ENCODE results near the gene LRRC8C.

The LRRC8C gene

DNA sequence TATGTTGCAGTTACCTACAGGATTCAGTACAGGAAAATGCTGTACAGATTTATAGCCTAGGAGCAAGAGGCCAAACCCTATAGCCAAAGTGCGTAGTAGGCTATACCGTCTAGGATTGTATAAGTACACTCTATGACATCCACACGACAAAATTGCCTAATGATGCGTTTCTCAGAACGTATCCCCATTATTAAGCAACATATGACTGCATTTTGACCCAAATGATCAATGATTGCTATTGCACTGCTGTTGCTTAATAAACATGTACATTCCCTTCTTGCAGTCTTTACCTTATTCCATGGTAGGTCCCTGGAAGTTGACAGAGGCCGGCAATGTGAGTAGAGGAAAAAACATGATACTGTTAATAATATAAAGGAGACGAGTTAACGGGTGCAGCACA is 33.0 kb downstream of the LRRC8C start:
- H3K27ac ChIP-seq (replicated peaks; ENCODE audit: low read length) = no peak overlapping the region
- H3K27me3 ChIP-seq (ENCODE audit: control insufficient read depth in 3 of 3, insufficient read depth in 3 of 3, low read depth in 1 of 3, low read length in 3 of 3) = no peaks in the 10 kb centered on the region
- no peak overlapping the region for H2BK15ac ChIP-seq (ENCODE audit: low read length)
- no peak overlapping the region for H3K14ac ChIP-seq (ENCODE audit: low read length)
- WGBS, 2 donors (ENCODE audit: extremely low coverage in 2 of 2, insufficient read length in 2 of 2, insufficient replicate concordance in 1 of 2) = no CpG with 5 or more reads among the region's 8 CpGs
- no peak overlapping the region for H3K23ac ChIP-seq (ENCODE audit: low read depth, low read length, poor library complexity)
- no peaks in the 10 kb centered on the region for H3K36me3 ChIP-seq (replicated peaks in 1 of 2; ENCODE audit: control insufficient read depth in 2 of 2, insufficient read depth in 2 of 2, low read length in 2 of 2)
- H3K4me1 ChIP-seq (ENCODE audit: control insufficient read depth in 2 of 2, insufficient read depth in 1 of 2, low read depth in 1 of 2, low read length in 2 of 2) = peaks cover 0 to 2% of the 10 kb centered on the region in 2 donors
- no peak overlapping the region for H4K8ac ChIP-seq (ENCODE audit: low read depth, low read length)
- no peak overlapping the region for H3K18ac ChIP-seq (ENCODE audit: low read length)
- no peak overlapping the region for H2BK12ac ChIP-seq (ENCODE audit: low read length)
- H3K4me2 ChIP-seq (ENCODE audit: insufficient read depth, low read length, poor library complexity, severe bottlenecking) = no peak overlapping the region
- no peak overlapping the region for H4K91ac ChIP-seq (ENCODE audit: low read depth, low read length, poor library complexity)
- H3K9me3 ChIP-seq (replicated peaks in 1 of 2; ENCODE audit: control insufficient read depth in 2 of 2, insufficient read depth in 1 of 2, low read depth in 1 of 2, low read length in 2 of 2) = no peaks in the 10 kb centered on the region
- no peak overlapping the region for H3K4ac ChIP-seq (ENCODE audit: low read length)
- DNase-seq (ENCODE audit: low spot score) = no peak
- no peak overlapping the region for H2BK120ac ChIP-seq (ENCODE audit: low read depth, low read length)
- H2BK5ac ChIP-seq (ENCODE audit: low read length) = no peak overlapping the region
- H3K79me1 ChIP-seq (ENCODE audit: low read depth, low read length) = no peaks in the 10 kb centered on the region
- H3K4me3 ChIP-seq (ENCODE audit: low read length in 2 of 2) = no peak overlapping the region
- H2AFZ ChIP-seq (ENCODE audit: low read length) = no peak overlapping the region
- H3K9ac ChIP-seq (ENCODE audit: low read depth, low read length, poor library complexity) = no peak overlapping the region
- H2AK5ac ChIP-seq (ENCODE audit: low read depth, low read length) = no peak overlapping the region

DNA sequence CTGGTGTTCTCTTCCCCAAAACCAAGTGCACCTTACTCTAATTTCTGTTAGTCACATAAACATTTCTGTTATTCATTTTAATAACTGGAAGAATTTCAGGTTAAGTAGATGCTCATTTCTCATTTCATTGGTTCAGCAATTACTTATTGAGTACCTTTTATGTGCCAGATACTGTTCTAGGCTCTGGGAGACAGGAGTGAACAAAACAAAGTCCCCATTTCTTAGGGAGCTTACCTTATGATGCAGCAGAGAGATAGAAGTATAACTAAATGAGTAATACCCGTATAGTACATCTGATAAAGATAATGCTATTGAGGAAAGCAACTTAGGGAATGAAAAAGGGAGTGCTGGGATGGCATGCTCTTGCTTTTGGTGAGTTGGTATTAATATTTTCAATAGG is 33.7 kb downstream of the LRRC8C start:
- no peak overlapping the region for H2AK5ac ChIP-seq (ENCODE audit: low read depth, low read length)
- no peak overlapping the region for H3K18ac ChIP-seq (ENCODE audit: low read length)
- no peak overlapping the region for H3K14ac ChIP-seq (ENCODE audit: low read length)
- no peaks in the 10 kb centered on the region for H3K27me3 ChIP-seq (ENCODE audit: control insufficient read depth in 3 of 3, insufficient read depth in 3 of 3, low read depth in 1 of 3, low read length in 3 of 3)
- H3K27ac ChIP-seq (replicated peaks; ENCODE audit: low read length) = no peak overlapping the region
- H2BK5ac ChIP-seq (ENCODE audit: low read length) = no peak overlapping the region
- no peaks in the 10 kb centered on the region for H3K9me3 ChIP-seq (replicated peaks in 1 of 2; ENCODE audit: control insufficient read depth in 2 of 2, insufficient read depth in 1 of 2, low read depth in 1 of 2, low read length in 2 of 2)
- H2BK12ac ChIP-seq (ENCODE audit: low read length) = no peak overlapping the region
- no peak overlapping the region for H3K4me2 ChIP-seq (ENCODE audit: insufficient read depth, low read length, poor library complexity, severe bottlenecking)
- no peak overlapping the region for H4K8ac ChIP-seq (ENCODE audit: low read depth, low read length)
- no peak overlapping the region for H2AFZ ChIP-seq (ENCODE audit: low read length)
- H2BK15ac ChIP-seq (ENCODE audit: low read length) = no peak overlapping the region
- H3K4me3 ChIP-seq (ENCODE audit: low read length in 2 of 2) = no peak overlapping the region
- no CpG with 5 or more reads among the region's 1 CpG for WGBS, 2 donors (ENCODE audit: extremely low coverage in 2 of 2, insufficient read length in 2 of 2, insufficient replicate concordance in 1 of 2)
- H3K23ac ChIP-seq (ENCODE audit: low read depth, low read length, poor library complexity) = no peak overlapping the region
- H3K4me1 ChIP-seq (ENCODE audit: control insufficient read depth in 2 of 2, insufficient read depth in 1 of 2, low read depth in 1 of 2, low read length in 2 of 2) = peaks cover 0 to 2% of the 10 kb centered on the region in 2 donors
- no peak overlapping the region for H2BK120ac ChIP-seq (ENCODE audit: low read depth, low read length)
- H3K9ac ChIP-seq (ENCODE audit: low read depth, low read length, poor library complexity) = no peak overlapping the region
- H4K91ac ChIP-seq (ENCODE audit: low read depth, low read length, poor library complexity) = no peak overlapping the region
- H3K36me3 ChIP-seq (replicated peaks in 1 of 2; ENCODE audit: control insufficient read depth in 2 of 2, insufficient read depth in 2 of 2, low read length in 2 of 2) = no peaks in the 10 kb centered on the region
- no peak overlapping the region for H3K4ac ChIP-seq (ENCODE audit: low read length)
- DNase-seq (ENCODE audit: low spot score) = no peak
- H3K79me1 ChIP-seq (ENCODE audit: low read depth, low read length) = no peaks in the 10 kb centered on the region

DNA sequence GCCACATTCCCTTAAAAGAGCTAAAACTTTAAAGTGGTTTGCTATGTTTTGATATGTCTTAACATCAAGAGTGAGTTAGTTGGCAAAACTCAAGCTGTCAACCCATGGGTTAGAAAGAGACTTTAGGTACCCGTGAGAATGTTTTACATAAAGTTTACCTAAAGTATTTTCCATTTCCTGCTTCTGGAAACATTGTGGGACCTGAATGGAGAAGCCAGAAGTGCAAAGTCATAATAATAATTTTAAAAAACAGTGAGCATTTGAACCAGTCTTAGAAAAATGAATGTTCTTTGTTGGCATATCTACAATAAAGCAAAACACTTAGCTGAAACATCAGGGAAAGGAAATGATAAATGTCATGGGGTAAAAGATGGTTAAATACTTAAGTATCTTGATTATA is 34.8 kb downstream of the LRRC8C start:
- WGBS, 2 donors (ENCODE audit: extremely low coverage in 2 of 2, insufficient read length in 2 of 2, insufficient replicate concordance in 1 of 2) = no CpG with 5 or more reads among the region's 1 CpG
- Histone ChIP-seq H2AFZ (ENCODE audit: low read length) (no peak overlapping the region), H2BK5ac (ENCODE audit: low read length) (no peak overlapping the region), H2BK12ac (ENCODE audit: low read length) (no peak overlapping the region), H2BK15ac (ENCODE audit: low read length) (no peak overlapping the region), H3K4me3 (ENCODE audit: low read length in 2 of 2) (no peak overlapping the region), H3K79me1 (ENCODE audit: low read depth, low read length) (no peaks in the 10 kb centered on the region), H3K4me2 (ENCODE audit: insufficient read depth, low read length, poor library complexity, severe bottlenecking) (no peak overlapping the region), H3K27ac (replicated peaks; ENCODE audit: low read length) (no peak overlapping the region), H3K9ac (ENCODE audit: low read depth, low read length, poor library complexity) (no peak overlapping the region), H2BK120ac (ENCODE audit: low read depth, low read length) (no peak overlapping the region), H3K18ac (ENCODE audit: low read length) (no peak overlapping the region), H3K14ac (ENCODE audit: low read length) (no peak overlapping the region), H4K8ac (ENCODE audit: low read depth, low read length) (no peak overlapping the region), H2AK5ac (ENCODE audit: low read depth, low read length) (no peak overlapping the region), H3K9me3 (replicated peaks in 1 of 2; ENCODE audit: control insufficient read depth in 2 of 2, insufficient read depth in 1 of 2, low read depth in 1 of 2, low read length in 2 of 2) (no peaks in the 10 kb centered on the region), H3K23ac (ENCODE audit: low read depth, low read length, poor library complexity) (no peak overlapping the region), H3K36me3 (replicated peaks in 1 of 2; ENCODE audit: control insufficient read depth in 2 of 2, insufficient read depth in 2 of 2, low read length in 2 of 2) (no peaks in the 10 kb centered on the region), H3K4ac (ENCODE audit: low read length) (no peak overlapping the region), H3K27me3 (ENCODE audit: control insufficient read depth in 3 of 3, insufficient read depth in 3 of 3, low read depth in 1 of 3, low read length in 3 of 3) (no peaks in the 10 kb centered on the region), H3K4me1 (ENCODE audit: control insufficient read depth in 2 of 2, insufficient read depth in 1 of 2, low read depth in 1 of 2, low read length in 2 of 2) (peaks cover 0 to 2% of the 10 kb centered on the region in 2 donors), H4K91ac (ENCODE audit: low read depth, low read length, poor library complexity) (no peak overlapping the region)
- no peak for DNase-seq (ENCODE audit: low spot score)

DNA sequence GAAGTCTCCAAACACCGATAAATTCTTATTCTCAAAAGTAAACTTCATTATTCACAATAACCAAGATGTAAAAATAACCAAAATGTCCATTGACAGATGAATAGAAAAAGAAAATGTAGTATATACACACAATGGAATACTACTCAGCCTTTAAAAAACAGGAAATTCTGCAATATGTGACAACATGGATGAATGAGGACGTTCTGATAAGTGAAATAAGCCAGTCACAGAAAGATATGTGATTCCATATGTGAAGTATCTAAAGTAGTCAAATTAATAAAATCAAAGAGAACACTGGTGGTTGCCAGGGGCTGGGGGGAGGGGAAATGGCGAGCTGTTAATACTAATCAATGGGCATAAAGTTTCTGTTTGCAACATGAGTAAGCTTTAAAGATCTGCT is 36.0 kb downstream of the LRRC8C start:
- no peak overlapping the region for H2BK5ac ChIP-seq (ENCODE audit: low read length)
- H2BK15ac ChIP-seq (ENCODE audit: low read length) = no peak overlapping the region
- no peaks in the 10 kb centered on the region for H3K36me3 ChIP-seq (replicated peaks in 1 of 2; ENCODE audit: control insufficient read depth in 2 of 2, insufficient read depth in 2 of 2, low read length in 2 of 2)
- H3K9ac ChIP-seq (ENCODE audit: low read depth, low read length, poor library complexity) = no peak overlapping the region
- no peak overlapping the region for H4K91ac ChIP-seq (ENCODE audit: low read depth, low read length, poor library complexity)
- H2AK5ac ChIP-seq (ENCODE audit: low read depth, low read length) = no peak overlapping the region
- no peak overlapping the region for H3K4me3 ChIP-seq (ENCODE audit: low read length in 2 of 2)
- H3K4ac ChIP-seq (ENCODE audit: low read length) = no peak overlapping the region
- no peak overlapping the region for H3K18ac ChIP-seq (ENCODE audit: low read length)
- WGBS, 2 donors (ENCODE audit: extremely low coverage in 2 of 2, insufficient read length in 2 of 2, insufficient replicate concordance in 1 of 2) = no CpG with 5 or more reads among the region's 3 CpGs
- no peak overlapping the region for H3K14ac ChIP-seq (ENCODE audit: low read length)
- H3K4me2 ChIP-seq (ENCODE audit: insufficient read depth, low read length, poor library complexity, severe bottlenecking) = no peak overlapping the region
- no peak overlapping the region for H2BK120ac ChIP-seq (ENCODE audit: low read depth, low read length)
- peaks cover 0 to 2% of the 10 kb centered on the region in 2 donors for H3K4me1 ChIP-seq (ENCODE audit: control insufficient read depth in 2 of 2, insufficient read depth in 1 of 2, low read depth in 1 of 2, low read length in 2 of 2)
- no peak overlapping the region for H3K27ac ChIP-seq (replicated peaks; ENCODE audit: low read length)
- no peak overlapping the region for H2BK12ac ChIP-seq (ENCODE audit: low read length)
- no peak overlapping the region for H3K23ac ChIP-seq (ENCODE audit: low read depth, low read length, poor library complexity)
- H3K9me3 ChIP-seq (replicated peaks in 1 of 2; ENCODE audit: control insufficient read depth in 2 of 2, insufficient read depth in 1 of 2, low read depth in 1 of 2, low read length in 2 of 2) = no peaks in the 10 kb centered on the region
- H4K8ac ChIP-seq (ENCODE audit: low read depth, low read length) = no peak overlapping the region
- no peaks in the 10 kb centered on the region for H3K79me1 ChIP-seq (ENCODE audit: low read depth, low read length)
- H3K27me3 ChIP-seq (ENCODE audit: control insufficient read depth in 3 of 3, insufficient read depth in 3 of 3, low read depth in 1 of 3, low read length in 3 of 3) = no peaks in the 10 kb centered on the region
- no peak for DNase-seq (ENCODE audit: low spot score)
- H2AFZ ChIP-seq (ENCODE audit: low read length) = no peak overlapping the region

Measured in neuronal stem cell (in vitro differentiated cells).